Trophoblast cell (in vitro differentiated cells and primary cell): ENCODE data around the gene TRPV4.

Experiments used
- DNase-seq, 2 donors: peaks; one replicate each; pipeline ENCODE4 v3.0.0-alpha.2; 2016
- H2AFZ ChIP-seq: 2 replicates; pipeline ENCODE4 v1.6.1; 2013; ENCODE audit warnings: low read length, moderate library complexity, mild to moderate bottlenecking; ENCODE audit not compliant: insufficient read depth, poor library complexity
- H2AK5ac ChIP-seq: 2 replicates; pipeline ENCODE4 v1.6.1; 2013; ENCODE audit warnings: mild to moderate bottlenecking, low read length
- H2BK120ac ChIP-seq: 2 replicates; pipeline ENCODE4 v1.6.1; 2013; ENCODE audit warnings: low read length, mild to moderate bottlenecking, moderate library complexity; ENCODE audit not compliant: insufficient read depth, poor library complexity
- H2BK12ac ChIP-seq: 2 replicates; pipeline ENCODE4 v1.6.1; 2013; ENCODE audit warnings: mild to moderate bottlenecking, low read length, moderate library complexity
- H2BK5ac ChIP-seq: 2 replicates; pipeline ENCODE4 v1.6.1; 2013; ENCODE audit warnings: low read length, low read depth, moderate library complexity, mild to moderate bottlenecking; ENCODE audit not compliant: poor library complexity
- H3K14ac ChIP-seq: 2 replicates; pipeline ENCODE4 v1.6.1; 2013; ENCODE audit warnings: mild to moderate bottlenecking, low read length
- H3K18ac ChIP-seq: 2 replicates; pipeline ENCODE4 v1.6.1; 2013; ENCODE audit warnings: mild to moderate bottlenecking, low read length
- H3K23ac ChIP-seq: 2 replicates; pipeline ENCODE4 v1.6.1; 2013; ENCODE audit warnings: low read length
- H3K27ac ChIP-seq: 2 replicates; pipeline ENCODE4 v1.5.1; 2013; ENCODE audit warnings: low read depth, mild to moderate bottlenecking, inconsistent platforms, low read length, moderate library complexity
- H3K27me3 ChIP-seq: 2 replicates; pipeline ENCODE4 v1.6.1; 2013; ENCODE audit warnings: inconsistent platforms, mild to moderate bottlenecking, low read length, moderate library complexity; ENCODE audit not compliant: insufficient read depth
- H3K36me3 ChIP-seq, 2 experiments: 1 replicate in 1 of 2; 2 replicates in 1 of 2; pipeline ENCODE4 v1.6.1; 2013; ENCODE audit warnings: low read length in 2 of 2, mild to moderate bottlenecking in 2 of 2, moderate library complexity in 1 of 2; ENCODE audit not compliant: insufficient read depth in 2 of 2, control insufficient read depth in 1 of 2
- H3K4ac ChIP-seq: 2 replicates; pipeline ENCODE4 v1.6.1; 2013; ENCODE audit warnings: low read depth, mild to moderate bottlenecking, low read length, moderate library complexity
- H3K4me1 ChIP-seq, 2 experiments: 1 replicate in 1 of 2; 2 replicates in 1 of 2; pipeline ENCODE4 v1.6.1; 2013; ENCODE audit warnings: low read length in 2 of 2, mild to moderate bottlenecking in 2 of 2, moderate library complexity in 1 of 2; ENCODE audit not compliant: insufficient read depth in 2 of 2, control insufficient read depth in 1 of 2
- H3K4me2 ChIP-seq: 2 replicates; pipeline ENCODE4 v1.6.1; 2013; ENCODE audit warnings: inconsistent platforms, mild to moderate bottlenecking, low read length, moderate library complexity
- H3K4me3 ChIP-seq: 2 replicates; pipeline ENCODE4 v1.5.1; 2013; ENCODE audit warnings: mild to moderate bottlenecking, low read depth, low read length, inconsistent platforms
- H3K79me1 ChIP-seq: one replicate; pipeline ENCODE4 v1.6.1; 2013; ENCODE audit warnings: low read length
- H3K79me2 ChIP-seq: 2 replicates; pipeline ENCODE4 v1.6.1; 2013; ENCODE audit warnings: low read length, mild to moderate bottlenecking; ENCODE audit not compliant: control insufficient read depth, insufficient read depth, poor library complexity
- H3K9ac ChIP-seq: 2 replicates; pipeline ENCODE4 v1.6.1; 2013; ENCODE audit warnings: mild to moderate bottlenecking, low read length
- H3K9me3 ChIP-seq: 2 replicates; pipeline ENCODE4 v1.6.1; 2013; ENCODE audit warnings: low read depth, mild to moderate bottlenecking, control low read depth, inconsistent platforms, low read length; ENCODE audit not compliant: insufficient read depth
- H4K12ac ChIP-seq: 2 replicates; pipeline ENCODE4 v1.6.1; 2013; ENCODE audit warnings: low read depth, mild to moderate bottlenecking, low read length, moderate library complexity
- H4K8ac ChIP-seq: 2 replicates; pipeline ENCODE4 v1.6.1; 2013; ENCODE audit warnings: low read depth, mild to moderate bottlenecking, low read length, moderate library complexity
- H4K91ac ChIP-seq: one replicate; pipeline ENCODE4 v1.6.1; 2013; ENCODE audit warnings: low read depth, mild to moderate bottlenecking, low read length, moderate library complexity
- WGBS: extraction: QIAGEN DNeasy Blood & Tissue Kit; methylation state at CpG from one replicate; pipeline ENCODE4 v1.1.7; 2013; ENCODE audit warnings: missing lambda C conversion rate; ENCODE audit not compliant: insufficient read length, insufficient coverage; ENCODE audit errors: extremely low coverage; 5-methylcytosine and 5-hydroxymethylcytosine counted together

The TRPV4 gene

GRCh38 chr12:109797905-109798669 lies 35.1 kb downstream of the TRPV4 start:
- no peak for DNase-seq

DNA sequence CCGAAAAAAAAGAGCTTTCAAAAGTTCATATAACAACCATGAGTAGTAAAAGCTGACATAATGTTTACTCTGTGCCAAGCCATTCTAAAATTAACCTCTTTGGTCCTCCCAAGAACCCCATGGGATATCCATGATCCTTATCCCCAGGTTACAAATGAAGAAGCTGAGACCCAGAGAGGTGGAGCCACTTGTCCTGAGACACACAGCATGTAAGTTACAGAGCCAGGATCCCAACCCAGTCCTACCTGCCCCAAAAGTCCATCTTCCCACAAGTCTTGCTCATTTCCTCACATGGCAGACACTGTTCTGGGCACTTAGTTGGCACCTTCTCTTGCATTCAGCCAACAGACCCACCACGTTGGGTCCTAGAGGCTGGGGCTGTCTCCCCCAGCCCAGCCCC lies 37.1 kb downstream of the TRPV4 start:
- Histone ChIP-seq H2BK12ac (no peak overlapping the region), H3K27me3 (no peaks in the 10 kb centered on the region), H3K18ac (no peak overlapping the region), H3K4ac (no peak overlapping the region), H3K14ac (no peak overlapping the region), H2AFZ (no peak overlapping the region), H3K9ac (no peak overlapping the region), H2BK5ac (no peak overlapping the region), H3K79me1 (no peaks in the 10 kb centered on the region), H3K36me3 (peaks cover 11 to 15% of the 10 kb centered on the region in 2 experiments), H3K4me1 (no peaks in the 10 kb centered on the region), H4K12ac (no peak overlapping the region), H4K91ac (no peak overlapping the region), H3K23ac (no peak overlapping the region), H3K4me2 (no peak overlapping the region), H3K27ac (no peak overlapping the region), H4K8ac (no peak overlapping the region), H3K79me2 (no peaks in the 10 kb centered on the region), H3K9me3 (no peaks in the 10 kb centered on the region), H3K4me3 (no peak overlapping the region), H2AK5ac (no peak overlapping the region), H2BK120ac (no peak overlapping the region)
- no peak for DNase-seq
- no CpG with 5 or more reads among the region's 2 CpGs for WGBS

More at GRCh38 chr12:109797905-109798669, 35.1 kb downstream of the TRPV4 start:
- no peaks in the 10 kb centered on the region for H3K9me3 ChIP-seq
- H3K23ac ChIP-seq = no peak overlapping the region
- H3K4me1 ChIP-seq = no peaks in the 10 kb centered on the region
- H2BK12ac ChIP-seq = no peak overlapping the region
- H3K27ac ChIP-seq = no peak overlapping the region
- H2BK5ac ChIP-seq = no peak overlapping the region
- H3K9ac ChIP-seq = no peak overlapping the region
- no peaks in the 10 kb centered on the region for H3K27me3 ChIP-seq
- no peak overlapping the region for H2AFZ ChIP-seq
- no peak overlapping the region for H4K12ac ChIP-seq
- WGBS = no CpG with 5 or more reads among the region's 19 CpGs
- no peaks in the 10 kb centered on the region for H3K79me1 ChIP-seq
- H3K4me3 ChIP-seq = no peak overlapping the region
- no peaks in the 10 kb centered on the region for H3K79me2 ChIP-seq
- no peak overlapping the region for H3K4me2 ChIP-seq
- H3K4ac ChIP-seq = no peak overlapping the region
- H3K36me3 ChIP-seq = peaks cover 11 to 15% of the 10 kb centered on the region in 2 experiments
- H4K91ac ChIP-seq = no peak overlapping the region
- no peak overlapping the region for H3K14ac ChIP-seq
- H4K8ac ChIP-seq = no peak overlapping the region
- no peak overlapping the region for H3K18ac ChIP-seq
- no peak overlapping the region for H2BK120ac ChIP-seq
- no peak overlapping the region for H2AK5ac ChIP-seq

GRCh38 chr12:109795023-109795422 lies 38.2 kb downstream of the TRPV4 start:
- H3K9ac ChIP-seq = no peak overlapping the region
- H4K8ac ChIP-seq = no peak overlapping the region
- no peak overlapping the region for H2AK5ac ChIP-seq
- H3K4me1 ChIP-seq = no peaks in the 10 kb centered on the region
- no peak overlapping the region for H4K12ac ChIP-seq
- no peaks in the 10 kb centered on the region for H3K9me3 ChIP-seq
- H3K36me3 ChIP-seq = peaks cover 6 to 11% of the 10 kb centered on the region in 2 experiments
- H2BK120ac ChIP-seq = no peak overlapping the region
- H3K4me2 ChIP-seq = no peak overlapping the region
- no peaks in the 10 kb centered on the region for H3K27me3 ChIP-seq
- H3K18ac ChIP-seq = no peak overlapping the region
- no peak overlapping the region for H4K91ac ChIP-seq
- no peak overlapping the region for H3K14ac ChIP-seq
- no peak overlapping the region for H3K27ac ChIP-seq
- no CpG with 5 or more reads among the region's 2 CpGs for WGBS
- H3K4ac ChIP-seq = no peak overlapping the region
- H3K79me2 ChIP-seq = no peaks in the 10 kb centered on the region
- H2AFZ ChIP-seq = no peak overlapping the region
- H3K4me3 ChIP-seq = no peak overlapping the region
- DNase-seq = no peak
- H2BK5ac ChIP-seq = no peak overlapping the region
- no peaks in the 10 kb centered on the region for H3K79me1 ChIP-seq
- H2BK12ac ChIP-seq = no peak overlapping the region
- no peak overlapping the region for H3K23ac ChIP-seq

- Histone ChIP-seq H3K4me2 (no peak overlapping the region), H2AFZ (no peak overlapping the region), H4K8ac (no peak overlapping the region), H2AK5ac (no peak overlapping the region), H3K79me2 (no peaks in the 10 kb centered on the region), H3K27me3 (no peaks in the 10 kb centered on the region), H3K4me3 (no peak overlapping the region), H3K18ac (no peak overlapping the region), H3K27ac (no peak overlapping the region), H2BK12ac (no peak overlapping the region), H4K12ac (no peak overlapping the region), H2BK5ac (no peak overlapping the region), H3K4me1 (no peaks in the 10 kb centered on the region), H3K79me1 (no peaks in the 10 kb centered on the region), H3K9ac (no peak overlapping the region), H2BK120ac (no peak overlapping the region), H3K36me3 (peaks cover 5 to 11% of the 10 kb centered on the region in 2 experiments), H3K9me3 (no peaks in the 10 kb centered on the region), H4K91ac (no peak overlapping the region), H3K14ac (no peak overlapping the region), H3K4ac (no peak overlapping the region), H3K23ac (no peak overlapping the region)
- no peak for DNase-seq
- WGBS = no CpG with 5 or more reads among the region's 26 CpGs
Measured at GRCh38 chr12:109793826-109794501, 39.2 kb downstream of the TRPV4 start.
